ENCODE measurements around the gene AGAP1.

The AGAP1 gene

GRCh38 chr2:235493775-235494715, at the start of gene AGAP1:
Gene AGAP1, plus strand, starts transcription at chr2:235494043.
- ATAC-seq (replicated peaks; ENCODE audit: extremely low read depth, poor library complexity, severe bottlenecking) (peak; percentile 50), DNase-seq (ENCODE audit: low spot score in 2 of 2) (no peak)
- Mint-ChIP-seq H3K4me1 (peaks cover 22% of the 10 kb centered on the region), H3K27ac (ENCODE audit: low read depth) (peak within 1 kb of the TSS; percentile 56), H3K9me3 (no peaks in the 10 kb centered on the region), H3K4me3 (peak within 1 kb of the TSS; percentile 89), H3K27me3 (peaks cover 34% of the 10 kb centered on the region), H3K36me3 (ENCODE audit: insufficient read depth) (peaks cover 7% of the 10 kb centered on the region)

DNA sequence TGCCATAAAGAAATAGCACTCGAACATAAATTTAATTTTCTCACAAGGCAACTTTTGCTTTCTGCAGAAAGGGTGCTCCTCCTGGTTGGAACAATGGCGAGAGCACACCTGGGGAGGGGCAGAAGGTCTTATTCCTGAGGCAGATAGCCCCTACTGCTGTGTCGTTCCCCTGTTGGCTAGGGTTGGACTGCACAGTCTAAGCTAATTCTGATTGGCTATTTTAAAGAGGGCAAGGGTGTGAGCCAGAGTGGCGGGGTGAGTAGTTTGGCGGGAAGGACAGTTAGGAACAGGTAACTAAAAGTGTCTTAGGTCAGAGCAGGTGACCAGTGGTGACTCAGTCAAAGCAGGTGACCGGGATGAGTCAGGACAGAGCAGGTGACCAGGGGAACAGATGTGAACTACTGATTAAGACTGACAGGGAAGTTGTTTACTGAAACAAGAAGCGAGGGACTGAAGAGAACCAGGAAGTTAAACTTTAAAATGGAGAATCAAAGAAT, 49.7 kb upstream of the AGAP1 start:
- Mint-ChIP-seq H3K9me3 (no peaks in the 10 kb centered on the region), H3K27ac (ENCODE audit: low read depth) (no peak overlapping the region), H3K36me3 (ENCODE audit: insufficient read depth) (no peaks in the 10 kb centered on the region), H3K4me1 (no peaks in the 10 kb centered on the region), H3K27me3 (peaks cover 25% of the 10 kb centered on the region), H3K4me3 (no peak overlapping the region)
- ATAC-seq (replicated peaks; ENCODE audit: extremely low read depth, poor library complexity, severe bottlenecking): no peak
- no peak for DNase-seq (ENCODE audit: low spot score in 2 of 2)

- DNase-seq (ENCODE audit: low spot score in 2 of 2) (no peak), ATAC-seq (replicated peaks; ENCODE audit: extremely low read depth, poor library complexity, severe bottlenecking) (no peak)
- Mint-ChIP-seq H3K36me3 (ENCODE audit: insufficient read depth) (no peaks in the 10 kb centered on the region), H3K4me3 (no peak overlapping the region), H3K9me3 (no peaks in the 10 kb centered on the region), H3K27me3 (peaks cover 17% of the 10 kb centered on the region), H3K4me1 (no peaks in the 10 kb centered on the region), H3K27ac (ENCODE audit: low read depth) (no peak overlapping the region)
Measured at GRCh38 chr2:235445116-235445515, 48.7 kb upstream of the AGAP1 start.

DNA sequence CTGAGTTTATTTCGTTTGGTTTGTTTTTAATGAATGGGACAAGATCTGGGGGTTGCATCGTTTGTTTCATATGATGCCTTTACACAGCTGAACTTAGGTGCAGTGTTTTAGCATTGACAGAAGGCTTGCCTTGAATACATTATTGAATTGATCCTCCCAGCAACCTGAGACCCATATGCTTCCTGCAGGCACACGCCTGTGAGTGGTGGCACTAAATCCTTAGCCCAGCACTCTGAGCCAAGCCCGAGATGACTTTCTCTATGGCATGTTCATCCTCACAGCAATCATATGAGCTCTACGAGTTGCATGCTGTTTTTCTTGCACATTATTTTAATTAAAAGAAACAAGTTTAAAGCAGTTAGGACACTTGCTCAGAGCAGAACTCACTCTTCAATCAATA, 47.8 kb upstream of the AGAP1 start:
- DNase-seq (ENCODE audit: low spot score in 2 of 2): no peak
- H3K4me3 Mint-ChIP-seq: no peak overlapping the region
- no peaks in the 10 kb centered on the region for H3K36me3 Mint-ChIP-seq (ENCODE audit: insufficient read depth)
- no peaks in the 10 kb centered on the region for H3K4me1 Mint-ChIP-seq
- no peak overlapping the region for H3K27ac Mint-ChIP-seq (ENCODE audit: low read depth)
- H3K9me3 Mint-ChIP-seq: no peaks in the 10 kb centered on the region
- peaks cover 15% of the 10 kb centered on the region for H3K27me3 Mint-ChIP-seq
- ATAC-seq (replicated peaks; ENCODE audit: extremely low read depth, poor library complexity, severe bottlenecking): no peak

DNA sequence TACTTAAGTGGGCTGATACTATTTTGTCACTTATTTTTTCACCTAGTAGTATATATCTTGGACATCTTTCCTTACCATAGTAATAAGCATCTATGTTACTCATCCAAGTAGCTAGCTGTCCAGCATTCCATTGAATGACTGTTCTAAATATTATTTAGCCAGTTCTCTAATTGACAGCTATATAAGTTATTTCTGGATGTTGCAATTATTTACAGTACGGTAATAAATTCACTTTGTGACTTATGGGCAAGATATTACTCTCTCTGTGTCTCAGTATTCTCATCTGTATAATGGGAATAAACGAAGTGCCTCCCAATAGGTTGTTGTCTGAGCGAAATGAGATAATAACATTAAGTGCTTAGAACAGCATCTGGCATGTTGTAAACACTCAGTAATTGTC, 46.6 kb upstream of the AGAP1 start:
- H3K36me3 Mint-ChIP-seq (ENCODE audit: insufficient read depth): no peaks in the 10 kb centered on the region
- H3K4me3 Mint-ChIP-seq: no peak overlapping the region
- peaks cover 20% of the 10 kb centered on the region for H3K27me3 Mint-ChIP-seq
- DNase-seq (ENCODE audit: low spot score in 2 of 2): no peak
- ATAC-seq (replicated peaks; ENCODE audit: extremely low read depth, poor library complexity, severe bottlenecking): no peak
- H3K4me1 Mint-ChIP-seq: no peaks in the 10 kb centered on the region
- H3K27ac Mint-ChIP-seq (ENCODE audit: low read depth): no peak overlapping the region
- H3K9me3 Mint-ChIP-seq: no peaks in the 10 kb centered on the region

DNA sequence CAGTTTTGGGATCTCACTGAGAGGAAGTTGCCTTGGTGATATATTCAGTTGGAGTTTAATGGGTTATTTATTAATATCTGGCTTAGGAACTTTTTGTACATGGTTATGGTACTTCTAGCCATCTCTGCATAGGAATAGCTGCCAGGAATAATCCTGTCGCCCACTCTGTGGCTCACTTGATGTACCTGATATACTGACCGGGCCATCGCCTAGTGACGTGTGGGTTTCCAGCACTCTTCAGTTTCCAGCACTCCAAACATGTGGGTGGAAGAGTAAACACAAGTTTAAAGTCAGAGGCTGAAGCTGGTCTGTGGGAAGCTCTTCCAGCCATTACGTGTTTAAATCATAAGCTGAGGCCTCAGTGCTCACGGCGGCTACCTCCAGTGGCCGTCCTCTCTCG, 44.3 kb upstream of the AGAP1 start:
- Mint-ChIP-seq H3K27me3 (peaks cover 27% of the 10 kb centered on the region), H3K4me1 (no peaks in the 10 kb centered on the region), H3K9me3 (no peaks in the 10 kb centered on the region), H3K36me3 (ENCODE audit: insufficient read depth) (no peaks in the 10 kb centered on the region), H3K27ac (ENCODE audit: low read depth) (no peak overlapping the region), H3K4me3 (no peak overlapping the region)
- ATAC-seq (replicated peaks; ENCODE audit: extremely low read depth, poor library complexity, severe bottlenecking) (no peak), DNase-seq (ENCODE audit: low spot score in 2 of 2) (no peak)

DNA sequence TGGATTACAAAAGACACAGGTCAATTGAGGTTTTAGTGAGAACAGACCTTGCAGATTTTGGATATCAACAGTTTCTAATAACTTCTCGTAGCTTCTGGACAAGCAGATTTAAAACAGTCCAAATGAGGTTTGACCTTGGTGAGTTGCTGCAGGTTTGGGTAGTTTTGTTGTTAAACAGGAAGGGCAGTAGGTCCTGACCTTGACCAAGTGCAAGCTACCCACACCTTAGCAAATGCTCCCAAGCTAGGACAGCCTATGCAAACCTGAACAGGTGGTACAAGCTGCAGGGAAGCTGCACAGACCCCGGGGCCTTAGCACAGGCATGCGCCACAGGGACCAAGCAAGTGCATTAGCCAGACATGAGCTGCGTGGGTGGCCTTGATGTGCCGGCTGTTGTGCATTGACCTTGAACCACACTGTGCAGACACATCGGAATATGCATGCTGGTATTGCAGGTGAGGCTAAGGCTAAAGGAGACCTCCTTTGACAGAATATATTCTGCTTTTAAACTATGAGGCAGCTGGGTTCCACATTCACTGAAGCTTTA, 40.2 kb upstream of the AGAP1 start:
- Mint-ChIP-seq H3K4me1 (no peaks in the 10 kb centered on the region), H3K27ac (ENCODE audit: low read depth) (no peak overlapping the region), H3K27me3 (peaks cover 19% of the 10 kb centered on the region), H3K4me3 (no peak overlapping the region), H3K36me3 (ENCODE audit: insufficient read depth) (no peaks in the 10 kb centered on the region), H3K9me3 (no peaks in the 10 kb centered on the region)
- DNase-seq (ENCODE audit: low spot score in 2 of 2) (no peak), ATAC-seq (replicated peaks; ENCODE audit: extremely low read depth, poor library complexity, severe bottlenecking) (no peak)

DNA sequence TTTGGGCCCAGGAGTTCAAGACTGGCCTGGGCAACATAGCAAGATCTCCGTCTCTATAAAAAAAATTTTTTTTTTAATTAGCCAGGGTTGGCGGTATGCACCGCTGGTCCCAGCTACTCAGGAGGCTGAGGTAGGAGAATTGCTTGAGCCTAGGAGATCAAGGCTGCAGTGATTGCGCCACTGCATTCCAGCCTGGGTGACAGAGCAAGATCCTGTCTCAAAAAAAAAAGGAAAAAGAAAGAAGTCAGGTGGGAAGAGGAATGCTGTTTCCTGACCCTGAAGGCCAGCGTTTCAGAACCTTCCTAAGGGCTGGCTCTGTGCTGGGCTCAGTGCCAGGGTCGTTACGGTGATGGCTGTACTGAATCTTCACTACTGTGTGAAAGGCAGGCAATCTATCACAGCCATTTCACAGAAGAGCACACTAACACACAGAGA, 35.0 kb upstream of the AGAP1 start:
- Mint-ChIP-seq H3K4me3 (no peak overlapping the region), H3K27ac (ENCODE audit: low read depth) (no peak overlapping the region), H3K36me3 (ENCODE audit: insufficient read depth) (no peaks in the 10 kb centered on the region), H3K27me3 (peaks cover 45% of the 10 kb centered on the region), H3K9me3 (no peaks in the 10 kb centered on the region), H3K4me1 (no peaks in the 10 kb centered on the region)
- ATAC-seq (replicated peaks; ENCODE audit: extremely low read depth, poor library complexity, severe bottlenecking) (no peak), DNase-seq (ENCODE audit: low spot score in 2 of 2) (no peak)

DNA sequence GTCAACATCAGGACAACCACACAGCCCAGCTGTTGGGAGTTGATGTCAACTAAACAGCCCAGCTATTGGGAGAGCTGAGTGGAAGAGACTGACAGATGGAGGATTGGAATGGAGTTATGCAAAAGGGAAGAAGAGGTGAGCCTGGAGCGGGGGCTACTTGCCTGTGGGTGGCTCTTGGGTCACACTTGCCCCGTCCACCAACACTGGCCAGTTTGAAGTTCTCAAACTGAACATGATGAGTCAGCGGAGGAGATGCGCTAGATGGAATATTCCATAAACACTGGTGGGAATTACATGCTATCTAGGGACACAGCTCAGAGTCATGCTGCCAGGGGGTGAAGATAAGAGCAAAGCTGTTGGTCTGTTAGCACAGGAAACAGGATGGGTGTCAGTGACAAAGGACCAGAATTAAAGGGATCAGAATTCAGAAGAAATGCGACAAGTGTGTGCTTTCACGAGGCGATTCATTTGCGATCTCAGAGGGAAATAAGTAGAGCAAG, 33.2 kb upstream of the AGAP1 start:
- no peak overlapping the region for H3K4me3 Mint-ChIP-seq
- H3K36me3 Mint-ChIP-seq (ENCODE audit: insufficient read depth): no peaks in the 10 kb centered on the region
- no peak for DNase-seq (ENCODE audit: low spot score in 2 of 2)
- ATAC-seq (replicated peaks; ENCODE audit: extremely low read depth, poor library complexity, severe bottlenecking): no peak
- no peaks in the 10 kb centered on the region for H3K4me1 Mint-ChIP-seq
- no peak overlapping the region for H3K27ac Mint-ChIP-seq (ENCODE audit: low read depth)
- H3K9me3 Mint-ChIP-seq: no peaks in the 10 kb centered on the region
- peaks cover 61% of the 10 kb centered on the region for H3K27me3 Mint-ChIP-seq

- H3K36me3 Mint-ChIP-seq (ENCODE audit: insufficient read depth): no peaks in the 10 kb centered on the region
- H3K27ac Mint-ChIP-seq (ENCODE audit: low read depth): no peak overlapping the region
- no peak overlapping the region for H3K4me3 Mint-ChIP-seq
- DNase-seq (ENCODE audit: low spot score in 2 of 2): no peak
- no peaks in the 10 kb centered on the region for H3K4me1 Mint-ChIP-seq
- peaks cover 61% of the 10 kb centered on the region for H3K27me3 Mint-ChIP-seq
- no peak for ATAC-seq (replicated peaks; ENCODE audit: extremely low read depth, poor library complexity, severe bottlenecking)
- no peaks in the 10 kb centered on the region for H3K9me3 Mint-ChIP-seq
Measured at GRCh38 chr2:235461763-235462414, 32.0 kb upstream of the AGAP1 start.

DNA sequence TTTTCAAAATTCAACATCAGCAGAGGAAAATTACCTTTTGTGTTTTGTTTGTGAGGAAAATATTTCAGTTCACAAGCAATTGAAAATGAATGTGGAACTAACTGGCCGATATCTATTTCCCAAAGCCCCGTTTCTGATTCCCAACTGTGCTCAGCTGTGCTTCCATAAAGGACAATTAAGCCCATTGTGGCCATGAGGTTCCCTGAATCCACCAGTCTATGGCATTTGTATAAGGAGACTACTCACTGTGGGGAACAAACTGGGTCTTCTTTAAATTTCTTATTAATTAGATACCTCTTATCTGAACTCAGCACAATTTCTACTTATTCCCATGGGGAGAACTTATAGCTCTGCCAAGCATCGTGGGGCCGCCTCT, 31.4 kb upstream of the AGAP1 start:
- H3K4me1 Mint-ChIP-seq: no peaks in the 10 kb centered on the region
- H3K36me3 Mint-ChIP-seq (ENCODE audit: insufficient read depth): no peaks in the 10 kb centered on the region
- peaks cover 61% of the 10 kb centered on the region for H3K27me3 Mint-ChIP-seq
- no peaks in the 10 kb centered on the region for H3K9me3 Mint-ChIP-seq
- H3K27ac Mint-ChIP-seq (ENCODE audit: low read depth): no peak overlapping the region
- ATAC-seq (replicated peaks; ENCODE audit: extremely low read depth, poor library complexity, severe bottlenecking): no peak
- H3K4me3 Mint-ChIP-seq: no peak overlapping the region
- no peak for DNase-seq (ENCODE audit: low spot score in 2 of 2)

GRCh38 chr2:235463893-235464292, 29.9 kb upstream of the AGAP1 start:
- Mint-ChIP-seq H3K4me1 (no peaks in the 10 kb centered on the region), H3K9me3 (no peaks in the 10 kb centered on the region), H3K4me3 (no peak overlapping the region), H3K36me3 (ENCODE audit: insufficient read depth) (no peaks in the 10 kb centered on the region), H3K27ac (ENCODE audit: low read depth) (no peak overlapping the region), H3K27me3 (peaks cover 65% of the 10 kb centered on the region)
- DNase-seq (ENCODE audit: low spot score in 2 of 2) (no peak), ATAC-seq (replicated peaks; ENCODE audit: extremely low read depth, poor library complexity, severe bottlenecking) (no peak)
